Ammon's horn (tissue), 1 donor: ENCODE data around the gene CHI3L1.

ENCODE experiments used
- DNase-seq: peaks from one replicate; pipeline ENCODE4 v3.0.0-alpha.2; 2016; ENCODE audit warnings: low spot score

The CHI3L1 gene

GRCh38 chr1:203151362-203152157, 34.9 kb downstream of the CHI3L1 start:
- no peak for DNase-seq

- DNase-seq = no peak
These were observed 35.8 kb downstream of the CHI3L1 start for GRCh38 chr1:203150511-203151297.

GRCh38 chr1:203149188-203149840, 37.2 kb downstream of the CHI3L1 start:
- no peak for DNase-seq

DNA sequence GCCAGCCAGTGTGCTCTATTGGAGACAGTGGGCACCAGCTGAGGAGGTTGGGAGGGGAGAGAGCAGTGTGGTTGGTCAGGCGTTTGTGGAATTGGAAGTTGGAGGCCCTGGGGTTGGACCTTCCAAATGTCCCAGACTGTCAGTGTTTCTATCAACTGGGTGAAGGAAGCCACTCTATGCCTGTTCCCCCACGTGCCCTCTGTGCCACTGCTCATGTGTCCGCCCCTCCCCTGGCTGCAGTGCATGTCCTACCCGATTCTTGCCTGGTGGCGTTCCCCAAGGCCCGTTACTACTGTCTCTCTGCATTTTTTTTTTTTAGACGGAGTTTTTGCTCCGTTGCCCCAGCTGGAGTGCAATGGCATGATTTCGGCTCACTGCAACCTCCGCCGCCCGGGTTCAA, 37.9 kb downstream of the CHI3L1 start:
- DNase-seq = no peak

GRCh38 chr1:203148127-203148526, 38.4 kb downstream of the CHI3L1 start:
- DNase-seq = no peak

DNA sequence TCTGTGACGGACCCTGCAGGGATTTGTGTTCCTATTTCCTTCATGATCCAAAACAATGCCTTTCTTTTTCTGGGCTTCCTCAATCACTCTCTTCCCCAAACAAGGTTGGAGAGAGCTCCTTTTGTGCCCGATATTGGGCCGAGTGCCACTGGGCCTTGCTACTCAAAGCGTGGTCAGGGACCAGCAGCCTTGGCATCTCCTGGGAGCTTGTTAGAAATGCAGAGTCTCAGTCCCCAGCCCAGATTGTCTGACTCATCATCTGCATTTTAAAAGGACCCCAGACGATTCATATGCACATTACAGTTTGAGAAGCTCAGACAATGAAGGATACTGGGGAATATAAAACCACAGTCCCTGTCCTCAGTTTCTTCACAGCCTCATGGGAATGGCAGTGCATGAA, 39.1 kb downstream of the CHI3L1 start:
- DNase-seq = peak; percentile 86

- no peak for DNase-seq
These were observed 40.0 kb downstream of the CHI3L1 start for GRCh38 chr1:203146537-203146936.

DNA sequence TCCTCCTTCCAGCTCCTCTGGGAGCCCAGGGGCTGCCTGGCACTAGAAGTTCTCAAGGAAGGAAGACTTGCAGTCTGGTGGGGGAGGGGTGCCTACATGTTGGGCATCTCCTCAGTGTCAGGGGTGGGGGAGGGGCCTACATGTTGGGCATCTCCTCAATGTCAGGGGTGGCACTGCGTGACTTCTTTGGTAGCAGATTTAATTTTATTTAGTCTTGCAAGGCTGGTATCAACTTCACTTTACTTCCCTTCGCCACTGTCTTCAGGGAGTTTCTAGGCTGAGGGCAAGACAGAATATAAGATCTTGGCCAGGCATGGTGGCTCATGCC, 40.5 kb downstream of the CHI3L1 start:
- DNase-seq = no peak

DNA sequence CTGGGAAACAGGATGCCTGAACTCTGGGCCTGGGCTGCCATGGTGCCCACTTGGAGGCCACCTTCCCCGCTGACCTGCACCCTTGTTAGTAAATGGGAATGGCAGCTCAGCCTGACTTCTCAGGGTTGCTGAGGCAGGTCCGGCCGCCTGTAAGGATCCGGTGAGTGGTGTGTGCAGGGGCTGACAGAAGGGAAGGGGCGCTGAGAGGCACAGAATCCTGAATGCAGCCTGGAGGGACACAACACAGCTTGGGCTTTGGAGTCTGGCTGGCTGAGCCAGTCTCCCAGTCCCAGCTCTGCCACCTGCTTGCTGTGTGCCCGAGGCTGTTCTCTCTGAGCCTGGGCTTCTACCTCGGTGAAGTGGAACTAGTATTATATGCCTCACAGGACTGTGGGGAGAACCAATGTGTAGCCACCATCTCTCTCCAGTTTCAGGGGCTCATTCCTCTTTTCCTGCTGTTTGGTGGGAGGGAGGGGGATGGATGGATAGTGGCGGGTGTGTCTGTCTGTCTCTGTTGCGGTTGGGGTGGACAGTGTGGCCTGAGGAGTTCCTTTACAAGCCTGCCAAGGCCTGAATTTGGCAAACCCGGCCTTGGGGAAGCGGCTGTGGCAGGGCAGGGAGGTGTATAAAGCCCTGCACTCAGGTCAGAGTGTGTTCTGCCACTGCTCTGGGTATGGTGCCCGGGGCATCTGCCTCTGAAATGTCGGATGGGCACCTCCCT, 41.0 kb downstream of the CHI3L1 start:
- peak; percentile 53 for DNase-seq

DNA sequence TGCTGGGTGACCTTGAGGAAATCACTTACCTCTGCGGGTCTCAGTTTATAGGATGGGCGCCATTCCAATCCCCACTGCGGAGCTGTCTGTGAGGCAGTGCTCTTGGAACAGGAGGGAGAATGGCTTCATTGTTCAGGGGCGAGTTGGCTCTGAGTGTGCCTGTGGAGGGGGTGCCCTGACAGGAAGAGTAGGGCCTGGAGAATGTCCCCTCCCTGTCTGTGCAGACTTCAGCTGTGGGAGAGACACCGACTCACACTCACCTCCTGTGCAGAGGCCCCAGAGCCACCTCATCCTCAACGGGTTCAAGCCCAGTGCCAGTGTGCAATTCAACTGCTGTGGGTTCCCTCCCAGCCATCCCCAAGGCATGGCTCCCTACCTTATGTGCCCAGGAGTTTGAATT, 41.8 kb downstream of the CHI3L1 start:
- DNase-seq = peak; percentile 95

GRCh38 chr1:203143641-203144040, 42.9 kb downstream of the CHI3L1 start:
- no peak for DNase-seq

DNA sequence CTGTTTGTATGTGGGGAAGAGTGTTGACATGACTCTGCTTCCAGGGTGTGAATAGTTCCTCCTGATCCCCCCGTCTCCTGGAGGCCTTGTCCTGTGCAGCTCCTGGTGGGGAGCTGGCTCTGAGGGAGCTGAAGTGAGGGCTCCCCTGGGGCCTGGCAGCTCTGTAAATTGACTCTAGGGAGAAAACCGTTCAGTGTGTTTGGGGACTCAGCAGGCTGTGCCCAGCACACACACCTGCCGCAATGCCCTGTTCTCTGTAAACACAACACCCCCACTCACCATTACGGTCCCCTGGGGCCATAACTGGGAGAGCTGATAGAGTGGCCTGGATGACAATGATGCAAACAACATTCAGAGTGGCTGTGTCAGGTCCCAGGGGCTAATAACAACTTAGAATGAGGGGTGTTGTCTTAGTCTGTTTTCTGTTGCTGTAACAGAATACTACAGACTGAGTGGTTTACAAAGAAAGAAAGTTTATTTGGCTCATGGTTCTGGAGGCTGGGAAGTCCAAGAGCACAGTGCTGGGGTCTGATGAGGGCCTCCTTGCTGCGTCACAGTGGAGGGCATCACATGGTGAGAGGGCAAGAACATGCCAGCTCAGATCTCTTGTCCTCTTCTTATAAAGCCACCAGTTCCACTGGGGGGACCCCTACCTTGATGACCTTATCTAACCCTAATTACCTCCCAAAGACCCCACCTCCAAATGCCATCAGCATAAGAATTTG, 43.7 kb downstream of the CHI3L1 start:
- no peak for DNase-seq

GRCh38 chr1:203142124-203142523, 44.4 kb downstream of the CHI3L1 start:
- DNase-seq = no peak

- DNase-seq = no peak
These were observed 45.6 kb downstream of the CHI3L1 start for GRCh38 chr1:203140743-203141520.

GRCh38 chr1:203139976-203140475, 46.5 kb downstream of the CHI3L1 start:
- DNase-seq = no peak

DNA sequence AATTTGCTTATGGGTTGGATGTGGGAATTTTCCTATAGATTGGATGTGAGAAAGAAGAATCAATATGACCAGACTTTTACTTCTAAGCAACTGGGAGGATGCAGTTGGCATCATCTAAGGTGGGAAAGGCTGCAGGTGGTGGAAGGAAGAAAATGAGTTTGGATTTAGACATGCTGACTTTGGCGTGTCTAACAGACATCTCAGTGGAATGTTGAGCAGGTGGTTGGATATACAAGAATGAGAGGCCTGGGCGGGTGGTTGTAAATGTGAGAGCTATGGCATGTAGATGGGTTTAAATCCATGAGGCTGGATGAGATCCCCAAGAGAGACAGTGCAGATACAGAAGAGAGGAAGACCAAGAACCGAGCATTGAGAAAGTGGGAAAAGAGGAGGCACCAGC, 48.4 kb downstream of the CHI3L1 start:
- no peak for DNase-seq

- DNase-seq = no peak
These were observed 49.2 kb downstream of the CHI3L1 start for GRCh38 chr1:203137324-203137723.

GRCh38 chr1:203136409-203137042, 50.0 kb downstream of the CHI3L1 start:
- DNase-seq = no peak

GRCh38 chr1:203135636-203136305, 50.7 kb downstream of the CHI3L1 start:
- no peak for DNase-seq
